HEK293 (cell line): ENCODE results near the gene ISL2.

ENCODE experiments used
- BCL11B ChIP-seq: fragments of 450-650 bp; formaldehyde crosslinking; IDR thresholded peaks from 2 replicates; pipeline ENCODE4 v1.5.1; 2016; ENCODE audit warnings: low read depth, missing biosample characterization, missing genetic modification characterization
- FEZF1 ChIP-seq: fragments of 450-650 bp; formaldehyde crosslinking; IDR thresholded peaks from 2 replicates; pipeline ENCODE4 v1.5.1; 2016; ENCODE audit warnings: missing biosample characterization, missing genetic modification characterization
- GLIS2 ChIP-seq: fragments of 450-650 bp; formaldehyde crosslinking; IDR thresholded peaks from 2 replicates; pipeline ENCODE4 v1.5.1; 2016; ENCODE audit warnings: missing biosample characterization, missing genetic modification characterization
- KLF8 ChIP-seq: fragments of 450-650 bp; formaldehyde crosslinking; IDR thresholded peaks from 2 replicates; pipeline ENCODE4 v1.5.1; 2016; ENCODE audit warnings: missing biosample characterization, missing genetic modification characterization
- OVOL3 ChIP-seq: fragments of 450-650 bp; formaldehyde crosslinking; IDR thresholded peaks from 2 replicates; pipeline ENCODE4 v1.5.1; 2016; ENCODE audit warnings: missing biosample characterization, missing genetic modification characterization
- ZFP3 ChIP-seq: fragments of 450-650 bp; formaldehyde crosslinking; IDR thresholded peaks from 2 replicates; pipeline ENCODE4 v1.5.1; 2016; ENCODE audit warnings: low read depth, missing biosample characterization, missing genetic modification characterization
- ZNF10 ChIP-seq: fragments of 450-650 bp; formaldehyde crosslinking; IDR thresholded peaks from 2 replicates; pipeline ENCODE4 v1.5.1; 2017; ENCODE audit warnings: missing biosample characterization, missing genetic modification characterization
- ZNF112 ChIP-seq: fragments of 450-650 bp; formaldehyde crosslinking; IDR thresholded peaks from 2 replicates; pipeline ENCODE4 v1.5.0; 2017; ENCODE audit warnings: missing biosample characterization, missing genetic modification characterization
- ZNF114 ChIP-seq: fragments of 450-650 bp; formaldehyde crosslinking; IDR thresholded peaks from 2 replicates; pipeline ENCODE4 v1.5.0; 2017; ENCODE audit warnings: missing biosample characterization, missing genetic modification characterization
- ZNF175 ChIP-seq: fragments of 450-650 bp; formaldehyde crosslinking; IDR thresholded peaks from 2 replicates; pipeline ENCODE4 v1.5.1; 2016; ENCODE audit warnings: missing biosample characterization, missing genetic modification characterization
- ZNF214 ChIP-seq: fragments of 450-650 bp; formaldehyde crosslinking; IDR thresholded peaks from 2 replicates; pipeline ENCODE4 v1.5.1; 2017; ENCODE audit warnings: missing biosample characterization, mild to moderate bottlenecking, missing genetic modification characterization, borderline replicate concordance
- ZNF248 ChIP-seq: fragments of 450-650 bp; formaldehyde crosslinking; IDR thresholded peaks from 2 replicates; pipeline ENCODE4 v1.5.1; 2017; ENCODE audit warnings: missing biosample characterization, missing genetic modification characterization
- ZNF48 ChIP-seq: fragments of 450-650 bp; formaldehyde crosslinking; IDR thresholded peaks from 2 replicates; pipeline ENCODE4 v1.5.1; 2016; ENCODE audit warnings: missing biosample characterization, missing genetic modification characterization
- ZNF600 ChIP-seq: fragments of 450-650 bp; formaldehyde crosslinking; IDR thresholded peaks from 2 replicates; pipeline ENCODE4 v1.5.1; 2016; ENCODE audit warnings: missing biosample characterization, missing genetic modification characterization
- ZNF610 ChIP-seq: fragments of 450-650 bp; formaldehyde crosslinking; IDR thresholded peaks from 2 replicates; pipeline ENCODE4 v1.5.1; 2016; ENCODE audit warnings: missing biosample characterization, missing genetic modification characterization, borderline replicate concordance
- ZNF624 ChIP-seq: fragments of 450-650 bp; formaldehyde crosslinking; IDR thresholded peaks from 2 replicates; pipeline ENCODE4 v1.5.1; 2017; ENCODE audit warnings: missing biosample characterization, missing genetic modification characterization
- ZNF654 ChIP-seq: fragments of 450-650 bp; formaldehyde crosslinking; IDR thresholded peaks from 2 replicates; pipeline ENCODE4 v1.5.1; 2016; ENCODE audit warnings: low read depth, missing biosample characterization, missing genetic modification characterization
- ZNF707 ChIP-seq: fragments of 450-650 bp; formaldehyde crosslinking; IDR thresholded peaks from 2 replicates; pipeline ENCODE4 v1.5.1; 2016; ENCODE audit warnings: missing biosample characterization, missing genetic modification characterization
- ZNF768 ChIP-seq: fragments of 450-650 bp; formaldehyde crosslinking; IDR thresholded peaks from 2 replicates; pipeline ENCODE4 v1.5.1; 2018; ENCODE audit warnings: missing biosample characterization, mild to moderate bottlenecking, missing genetic modification characterization
- TF ChIP-seq, protein P1 (sequence below): fragments of 450-650 bp; formaldehyde crosslinking; IDR thresholded peaks from 2 replicates; pipeline ENCODE4 v1.5.1; 2016; ENCODE audit warnings: missing biosample characterization, missing genetic modification characterization, borderline replicate concordance
- TF ChIP-seq, protein P2 (sequence below): fragments of 450-650 bp; formaldehyde crosslinking; IDR thresholded peaks from 2 replicates; pipeline ENCODE4 v1.5.1; 2017; ENCODE audit warnings: missing biosample characterization, missing genetic modification characterization
- TF ChIP-seq, protein P3 (sequence below): fragments of 450-650 bp; formaldehyde crosslinking; IDR thresholded peaks from 2 replicates; pipeline ENCODE4 v1.5.1; 2016; ENCODE audit warnings: missing biosample characterization, missing genetic modification characterization
- TF ChIP-seq, protein P4 (sequence below): fragments of 450-650 bp; formaldehyde crosslinking; IDR thresholded peaks from 2 replicates; pipeline ENCODE4 v1.5.1; 2017; ENCODE audit warnings: missing biosample characterization, missing genetic modification characterization
- TF ChIP-seq, protein P5 (sequence below): fragments of 450-650 bp; formaldehyde crosslinking; IDR thresholded peaks from 2 replicates; pipeline ENCODE4 v1.5.1; 2016; ENCODE audit warnings: missing biosample characterization, missing genetic modification characterization

Gene ISL2

DNA sequence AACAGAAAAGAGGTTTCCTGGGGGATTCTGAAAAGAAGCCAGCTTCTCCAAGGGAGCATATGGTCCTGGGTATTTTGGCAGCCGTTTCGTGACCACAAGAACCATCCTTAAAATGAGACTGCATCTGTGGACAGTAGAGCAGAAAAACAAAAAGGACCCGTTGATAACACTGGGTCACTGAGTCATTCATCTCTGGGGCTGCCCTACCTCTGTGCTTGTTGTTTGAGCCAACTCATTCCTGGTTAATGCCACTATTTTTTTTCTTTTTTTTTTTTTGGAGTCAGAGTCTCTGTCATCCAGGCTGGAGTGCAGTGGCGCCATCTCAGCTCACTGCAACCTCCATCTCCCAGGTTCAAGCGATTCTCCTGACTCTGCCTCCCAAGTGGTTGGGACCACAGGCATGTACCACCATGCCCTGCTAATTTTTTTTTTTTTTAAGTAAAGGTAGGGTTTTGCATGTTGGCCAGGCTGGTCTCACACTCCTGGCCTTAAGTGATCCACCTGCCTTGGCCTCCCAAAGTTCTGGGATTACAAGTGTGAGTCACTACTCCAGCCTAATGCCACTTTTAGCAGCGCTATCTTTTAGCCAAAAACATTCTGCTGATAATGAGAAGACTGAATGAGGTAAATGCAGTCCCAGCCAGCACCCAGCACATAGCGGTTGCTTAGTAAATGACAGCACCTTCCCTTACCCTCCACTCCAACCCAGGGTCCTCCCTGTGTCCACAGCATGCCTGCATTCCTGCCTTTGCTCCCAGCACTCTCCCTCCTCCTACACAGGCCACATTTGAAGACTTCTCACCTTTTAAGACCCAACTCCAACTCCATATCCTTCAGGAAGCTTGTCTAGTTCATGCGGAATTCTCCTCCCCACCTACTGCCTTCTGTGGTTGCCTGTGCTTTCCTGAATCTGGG lies 9.1 kb upstream of the ISL2 start (continued):
- TF ChIP-seq BCL11B (tag by site-specific recombination) (no peak), ZNF114 (tag by site-specific recombination) (no peak), GLIS2 (tag by site-specific recombination) (no peak), ZNF175 (no peak), ZNF768 (tag by site-specific recombination) (no peak), ZNF48 (tag by site-specific recombination) (no peak), ZNF248 (tag by site-specific recombination) (no peak), KLF8 (0 out of 2 replicates have a peak, but pooled peaks have one; percentile 20), ZNF112 (tag by site-specific recombination) (no peak), ZNF707 (tag by site-specific recombination) (no peak), ZNF610 (tag by site-specific recombination) (no peak), ZNF10 (tag by site-specific recombination) (no peak), OVOL3 (no peak), FEZF1 (tag by site-specific recombination) (peak; percentile 29), ZNF600 (tag by site-specific recombination) (peak; percentile 96), ZNF654 (tag by site-specific recombination) (no peak), ZNF214 (tag by site-specific recombination) (no peak), ZFP3 (tag by site-specific recombination) (no peak), ZNF624 (tag by site-specific recombination) (no peak)
- TF ChIP-seq, protein P1, sequence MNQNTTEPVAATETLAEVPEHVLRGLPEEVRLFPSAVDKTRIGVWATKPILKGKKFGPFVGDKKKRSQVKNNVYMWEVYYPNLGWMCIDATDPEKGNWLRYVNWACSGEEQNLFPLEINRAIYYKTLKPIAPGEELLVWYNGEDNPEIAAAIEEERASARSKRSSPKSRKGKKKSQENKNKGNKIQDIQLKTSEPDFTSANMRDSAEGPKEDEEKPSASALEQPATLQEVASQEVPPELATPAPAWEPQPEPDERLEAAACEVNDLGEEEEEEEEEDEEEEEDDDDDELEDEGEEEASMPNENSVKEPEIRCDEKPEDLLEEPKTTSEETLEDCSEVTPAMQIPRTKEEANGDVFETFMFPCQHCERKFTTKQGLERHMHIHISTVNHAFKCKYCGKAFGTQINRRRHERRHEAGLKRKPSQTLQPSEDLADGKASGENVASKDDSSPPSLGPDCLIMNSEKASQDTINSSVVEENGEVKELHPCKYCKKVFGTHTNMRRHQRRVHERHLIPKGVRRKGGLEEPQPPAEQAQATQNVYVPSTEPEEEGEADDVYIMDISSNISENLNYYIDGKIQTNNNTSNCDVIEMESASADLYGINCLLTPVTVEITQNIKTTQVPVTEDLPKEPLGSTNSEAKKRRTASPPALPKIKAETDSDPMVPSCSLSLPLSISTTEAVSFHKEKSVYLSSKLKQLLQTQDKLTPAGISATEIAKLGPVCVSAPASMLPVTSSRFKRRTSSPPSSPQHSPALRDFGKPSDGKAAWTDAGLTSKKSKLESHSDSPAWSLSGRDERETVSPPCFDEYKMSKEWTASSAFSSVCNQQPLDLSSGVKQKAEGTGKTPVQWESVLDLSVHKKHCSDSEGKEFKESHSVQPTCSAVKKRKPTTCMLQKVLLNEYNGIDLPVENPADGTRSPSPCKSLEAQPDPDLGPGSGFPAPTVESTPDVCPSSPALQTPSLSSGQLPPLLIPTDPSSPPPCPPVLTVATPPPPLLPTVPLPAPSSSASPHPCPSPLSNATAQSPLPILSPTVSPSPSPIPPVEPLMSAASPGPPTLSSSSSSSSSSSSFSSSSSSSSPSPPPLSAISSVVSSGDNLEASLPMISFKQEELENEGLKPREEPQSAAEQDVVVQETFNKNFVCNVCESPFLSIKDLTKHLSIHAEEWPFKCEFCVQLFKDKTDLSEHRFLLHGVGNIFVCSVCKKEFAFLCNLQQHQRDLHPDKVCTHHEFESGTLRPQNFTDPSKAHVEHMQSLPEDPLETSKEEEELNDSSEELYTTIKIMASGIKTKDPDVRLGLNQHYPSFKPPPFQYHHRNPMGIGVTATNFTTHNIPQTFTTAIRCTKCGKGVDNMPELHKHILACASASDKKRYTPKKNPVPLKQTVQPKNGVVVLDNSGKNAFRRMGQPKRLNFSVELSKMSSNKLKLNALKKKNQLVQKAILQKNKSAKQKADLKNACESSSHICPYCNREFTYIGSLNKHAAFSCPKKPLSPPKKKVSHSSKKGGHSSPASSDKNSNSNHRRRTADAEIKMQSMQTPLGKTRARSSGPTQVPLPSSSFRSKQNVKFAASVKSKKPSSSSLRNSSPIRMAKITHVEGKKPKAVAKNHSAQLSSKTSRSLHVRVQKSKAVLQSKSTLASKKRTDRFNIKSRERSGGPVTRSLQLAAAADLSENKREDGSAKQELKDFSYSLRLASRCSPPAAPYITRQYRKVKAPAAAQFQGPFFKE (tag by site-specific recombination): no peak
- TF ChIP-seq, protein P2, sequence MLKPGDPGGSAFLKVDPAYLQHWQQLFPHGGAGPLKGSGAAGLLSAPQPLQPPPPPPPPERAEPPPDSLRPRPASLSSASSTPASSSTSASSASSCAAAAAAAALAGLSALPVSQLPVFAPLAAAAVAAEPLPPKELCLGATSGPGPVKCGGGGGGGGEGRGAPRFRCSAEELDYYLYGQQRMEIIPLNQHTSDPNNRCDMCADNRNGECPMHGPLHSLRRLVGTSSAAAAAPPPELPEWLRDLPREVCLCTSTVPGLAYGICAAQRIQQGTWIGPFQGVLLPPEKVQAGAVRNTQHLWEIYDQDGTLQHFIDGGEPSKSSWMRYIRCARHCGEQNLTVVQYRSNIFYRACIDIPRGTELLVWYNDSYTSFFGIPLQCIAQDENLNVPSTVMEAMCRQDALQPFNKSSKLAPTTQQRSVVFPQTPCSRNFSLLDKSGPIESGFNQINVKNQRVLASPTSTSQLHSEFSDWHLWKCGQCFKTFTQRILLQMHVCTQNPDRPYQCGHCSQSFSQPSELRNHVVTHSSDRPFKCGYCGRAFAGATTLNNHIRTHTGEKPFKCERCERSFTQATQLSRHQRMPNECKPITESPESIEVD (tag by site-specific recombination): no peak
- TF ChIP-seq, protein P3, sequence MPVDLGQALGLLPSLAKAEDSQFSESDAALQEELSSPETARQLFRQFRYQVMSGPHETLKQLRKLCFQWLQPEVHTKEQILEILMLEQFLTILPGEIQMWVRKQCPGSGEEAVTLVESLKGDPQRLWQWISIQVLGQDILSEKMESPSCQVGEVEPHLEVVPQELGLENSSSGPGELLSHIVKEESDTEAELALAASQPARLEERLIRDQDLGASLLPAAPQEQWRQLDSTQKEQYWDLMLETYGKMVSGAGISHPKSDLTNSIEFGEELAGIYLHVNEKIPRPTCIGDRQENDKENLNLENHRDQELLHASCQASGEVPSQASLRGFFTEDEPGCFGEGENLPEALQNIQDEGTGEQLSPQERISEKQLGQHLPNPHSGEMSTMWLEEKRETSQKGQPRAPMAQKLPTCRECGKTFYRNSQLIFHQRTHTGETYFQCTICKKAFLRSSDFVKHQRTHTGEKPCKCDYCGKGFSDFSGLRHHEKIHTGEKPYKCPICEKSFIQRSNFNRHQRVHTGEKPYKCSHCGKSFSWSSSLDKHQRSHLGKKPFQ (tag by site-specific recombination): no peak
- TF ChIP-seq, protein P4, sequence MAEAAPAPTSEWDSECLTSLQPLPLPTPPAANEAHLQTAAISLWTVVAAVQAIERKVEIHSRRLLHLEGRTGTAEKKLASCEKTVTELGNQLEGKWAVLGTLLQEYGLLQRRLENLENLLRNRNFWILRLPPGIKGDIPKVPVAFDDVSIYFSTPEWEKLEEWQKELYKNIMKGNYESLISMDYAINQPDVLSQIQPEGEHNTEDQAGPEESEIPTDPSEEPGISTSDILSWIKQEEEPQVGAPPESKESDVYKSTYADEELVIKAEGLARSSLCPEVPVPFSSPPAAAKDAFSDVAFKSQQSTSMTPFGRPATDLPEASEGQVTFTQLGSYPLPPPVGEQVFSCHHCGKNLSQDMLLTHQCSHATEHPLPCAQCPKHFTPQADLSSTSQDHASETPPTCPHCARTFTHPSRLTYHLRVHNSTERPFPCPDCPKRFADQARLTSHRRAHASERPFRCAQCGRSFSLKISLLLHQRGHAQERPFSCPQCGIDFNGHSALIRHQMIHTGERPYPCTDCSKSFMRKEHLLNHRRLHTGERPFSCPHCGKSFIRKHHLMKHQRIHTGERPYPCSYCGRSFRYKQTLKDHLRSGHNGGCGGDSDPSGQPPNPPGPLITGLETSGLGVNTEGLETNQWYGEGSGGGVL (tag by site-specific recombination): no peak; the same call in none of the 2 replicates
- TF ChIP-seq, protein P5, sequence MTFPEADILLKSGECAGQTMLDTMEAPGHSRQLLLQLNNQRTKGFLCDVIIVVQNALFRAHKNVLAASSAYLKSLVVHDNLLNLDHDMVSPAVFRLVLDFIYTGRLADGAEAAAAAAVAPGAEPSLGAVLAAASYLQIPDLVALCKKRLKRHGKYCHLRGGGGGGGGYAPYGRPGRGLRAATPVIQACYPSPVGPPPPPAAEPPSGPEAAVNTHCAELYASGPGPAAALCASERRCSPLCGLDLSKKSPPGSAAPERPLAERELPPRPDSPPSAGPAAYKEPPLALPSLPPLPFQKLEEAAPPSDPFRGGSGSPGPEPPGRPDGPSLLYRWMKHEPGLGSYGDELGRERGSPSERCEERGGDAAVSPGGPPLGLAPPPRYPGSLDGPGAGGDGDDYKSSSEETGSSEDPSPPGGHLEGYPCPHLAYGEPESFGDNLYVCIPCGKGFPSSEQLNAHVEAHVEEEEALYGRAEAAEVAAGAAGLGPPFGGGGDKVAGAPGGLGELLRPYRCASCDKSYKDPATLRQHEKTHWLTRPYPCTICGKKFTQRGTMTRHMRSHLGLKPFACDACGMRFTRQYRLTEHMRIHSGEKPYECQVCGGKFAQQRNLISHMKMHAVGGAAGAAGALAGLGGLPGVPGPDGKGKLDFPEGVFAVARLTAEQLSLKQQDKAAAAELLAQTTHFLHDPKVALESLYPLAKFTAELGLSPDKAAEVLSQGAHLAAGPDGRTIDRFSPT: no peak
